CD4-positive, alpha-beta T cell treated with Interleukin-4 for 4 hours (primary cell): ENCODE results near the gene PPP4R3C.
"Not testable (repeated sequence)": the region's sequence is repeated elsewhere in the genome, so short reads cannot be mapped to it uniquely, and the experiment has no call there.

Source experiments
- DNase-seq: peaks from one replicate; pipeline ENCODE4 v3.0.0-alpha.2; 2020

The PPP4R3C gene

GRCh38 chrX:27463187-27463586, at the start of gene PPP4R3C:
TSS of gene PPP4R3C (minus strand) at chrX:27463341. CDS start at chrX:27463296, 45 bp downstream.
- no peak for DNase-seq

- no peak for DNase-seq
These were observed 28.3 kb upstream of the PPP4R3C start for GRCh38 chrX:27491397-27491796.

DNA sequence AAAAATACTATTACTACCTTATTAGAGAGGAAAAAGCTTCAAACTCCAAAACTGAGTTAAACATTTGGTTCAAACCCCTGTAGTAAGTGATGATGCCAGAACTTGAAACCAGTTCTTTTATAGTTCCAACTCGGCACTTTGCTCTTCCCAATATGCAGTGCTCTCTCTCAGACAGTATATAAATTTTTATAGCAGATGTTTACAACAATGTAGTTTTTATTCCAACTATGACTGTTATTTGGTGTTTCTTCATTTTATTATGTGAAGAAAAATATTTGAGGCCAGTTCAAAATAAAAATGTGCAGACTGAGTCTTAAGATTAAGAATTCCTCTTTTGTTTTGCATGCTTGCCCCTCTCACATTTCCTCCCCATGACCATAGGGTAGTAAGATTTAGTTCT, 2.9 kb upstream of the PPP4R3C start:
- no peak for DNase-seq

DNA sequence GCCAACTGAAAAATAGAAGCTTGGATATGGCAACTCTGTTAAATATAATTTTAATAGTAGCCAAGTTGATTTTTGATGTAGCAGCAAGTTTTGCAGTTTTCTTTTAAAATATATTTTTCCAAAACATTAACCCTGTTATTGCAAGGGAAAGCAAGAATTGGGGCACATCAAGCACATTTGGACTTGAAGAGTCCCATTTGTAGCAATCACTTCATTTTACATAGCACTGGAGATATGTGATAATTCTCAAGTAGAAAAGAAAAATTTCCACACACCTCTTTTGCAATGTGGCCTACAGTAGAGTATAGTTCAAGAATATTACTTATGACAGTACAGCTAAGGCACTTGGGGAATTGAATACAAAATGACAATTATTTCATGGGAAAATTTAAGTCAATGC, 1.9 kb upstream of the PPP4R3C start:
- no peak for DNase-seq

DNA sequence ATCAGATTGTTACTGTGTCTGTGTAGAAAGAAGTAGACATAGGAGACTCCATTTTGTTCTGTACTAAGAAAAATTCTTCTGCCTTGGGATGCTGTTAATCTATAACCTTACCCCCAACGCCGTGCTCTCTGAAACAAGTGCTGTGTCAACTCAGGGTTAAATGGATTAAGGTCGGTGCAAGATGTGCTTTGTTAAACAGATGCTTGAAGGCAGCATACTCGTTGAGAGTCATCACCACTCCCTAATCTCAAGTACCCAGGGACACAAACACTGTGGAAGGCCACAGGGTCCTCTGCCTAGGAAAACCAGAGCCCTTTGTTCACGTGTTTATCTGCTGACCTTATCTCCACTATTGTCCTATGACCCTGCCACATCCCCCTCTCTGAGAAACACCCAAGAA, 4.0 kb downstream of the PPP4R3C start:
- DNase-seq, result not testable (repeated sequence)

DNA sequence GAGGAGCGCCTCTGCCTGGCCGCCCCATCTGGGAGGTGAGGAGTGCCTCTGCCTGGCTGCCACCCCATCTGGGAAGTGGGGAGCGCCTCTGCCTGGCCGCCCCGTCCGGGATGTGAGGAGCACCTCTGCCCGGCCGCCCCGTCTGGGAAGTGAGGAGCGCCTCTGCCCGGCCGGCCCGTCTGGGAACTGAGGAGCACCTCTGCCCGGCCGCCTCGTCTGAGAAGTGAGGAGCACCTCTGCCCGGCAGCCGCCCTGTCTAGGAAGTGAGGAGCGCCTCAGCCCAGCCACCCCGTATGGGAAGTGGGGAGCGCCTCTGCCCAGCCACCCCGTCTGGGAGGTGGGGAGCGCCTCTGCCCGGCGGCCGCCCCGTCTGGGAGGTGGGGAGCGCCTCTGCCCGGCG, 4.6 kb downstream of the PPP4R3C start:
- not testable (repeated sequence) for DNase-seq

- DNase-seq, result no peak
These were observed 11.8 kb downstream of the PPP4R3C start for GRCh38 chrX:27451324-27451723.

GRCh38 chrX:27446423-27446822, 16.7 kb downstream of the PPP4R3C start:
- DNase-seq, result no peak

GRCh38 chrX:27445438-27445837, 17.7 kb downstream of the PPP4R3C start:
- no peak for DNase-seq

DNA sequence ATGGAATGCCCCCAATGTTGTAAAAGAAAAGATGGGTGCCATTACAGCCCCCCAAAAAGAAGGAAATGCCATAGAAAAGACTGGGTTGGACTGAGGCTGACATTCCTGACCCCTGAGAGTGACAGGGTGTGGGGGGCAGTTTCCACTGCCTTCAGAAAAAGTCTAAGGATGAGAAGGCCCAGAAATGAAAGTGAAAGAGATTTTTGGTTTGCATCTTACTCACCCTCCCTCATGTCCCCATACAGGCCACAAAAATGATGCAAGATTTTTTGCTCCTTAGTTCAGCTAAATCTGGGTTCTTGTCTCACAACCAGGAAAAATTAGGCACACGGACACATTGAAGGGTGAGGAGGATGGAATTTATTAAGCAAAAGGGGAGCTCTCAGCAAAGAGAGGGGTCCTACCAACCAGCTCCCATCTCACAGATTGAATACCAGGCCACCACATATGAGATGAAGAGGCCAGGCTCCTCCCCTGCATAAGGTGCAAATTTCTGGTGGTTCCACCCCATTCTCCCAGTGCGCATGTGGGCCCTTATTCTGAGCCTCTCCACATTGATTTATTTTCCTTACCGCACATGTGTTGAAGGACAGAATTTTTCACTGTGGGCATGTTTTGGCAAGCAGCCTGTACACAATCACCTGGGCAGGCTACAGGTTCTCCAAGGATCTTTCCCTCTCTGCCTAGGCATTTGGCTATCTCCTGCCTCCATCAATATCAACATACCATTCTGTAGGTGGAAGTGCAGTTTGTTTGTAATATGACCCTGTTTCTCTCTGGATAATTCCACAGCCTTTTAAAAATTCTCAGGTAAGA, 18.8 kb downstream of the PPP4R3C start:
- no peak for DNase-seq

GRCh38 chrX:27442392-27442791, 20.7 kb downstream of the PPP4R3C start:
- DNase-seq, result not testable (repeated sequence)

DNA sequence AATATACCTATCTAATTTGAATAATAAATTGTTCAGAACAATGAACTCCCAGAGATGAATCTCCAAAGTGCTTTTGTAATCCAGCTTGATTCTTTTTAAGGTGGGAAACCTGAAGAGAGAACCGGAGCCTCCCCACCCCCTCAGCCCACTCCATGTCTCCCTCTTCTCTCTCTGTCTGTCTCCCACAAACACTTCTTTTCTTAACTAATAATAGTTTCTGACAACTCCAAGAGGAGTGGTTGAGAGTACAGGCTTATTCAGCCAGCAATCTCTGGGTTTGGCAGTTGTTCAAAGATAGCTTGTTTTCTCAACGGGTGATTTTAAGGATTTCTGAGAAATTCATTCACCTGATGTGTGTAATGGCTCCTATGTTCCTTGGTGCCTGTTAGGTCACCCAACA, 23.4 kb downstream of the PPP4R3C start:
- no peak for DNase-seq

DNA sequence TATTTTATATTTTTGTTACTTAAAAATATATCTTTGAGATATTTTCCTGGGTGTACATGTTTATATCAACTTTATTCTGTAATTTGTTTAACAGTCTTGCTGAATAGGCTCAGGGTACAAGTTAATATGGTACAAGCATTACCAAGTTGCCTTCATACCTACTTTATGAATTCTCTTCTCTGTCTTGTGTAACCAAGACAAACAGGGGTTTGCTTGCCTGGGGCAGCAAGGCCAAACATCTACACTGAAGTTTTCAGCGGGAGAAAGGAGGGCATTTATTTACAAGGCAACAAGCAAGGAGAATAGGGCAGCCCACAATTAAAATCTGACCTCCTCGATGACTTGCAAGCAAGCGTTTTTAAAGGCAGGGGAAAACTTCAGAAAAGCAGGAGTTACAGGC, 24.2 kb downstream of the PPP4R3C start:
- DNase-seq, result no peak

DNA sequence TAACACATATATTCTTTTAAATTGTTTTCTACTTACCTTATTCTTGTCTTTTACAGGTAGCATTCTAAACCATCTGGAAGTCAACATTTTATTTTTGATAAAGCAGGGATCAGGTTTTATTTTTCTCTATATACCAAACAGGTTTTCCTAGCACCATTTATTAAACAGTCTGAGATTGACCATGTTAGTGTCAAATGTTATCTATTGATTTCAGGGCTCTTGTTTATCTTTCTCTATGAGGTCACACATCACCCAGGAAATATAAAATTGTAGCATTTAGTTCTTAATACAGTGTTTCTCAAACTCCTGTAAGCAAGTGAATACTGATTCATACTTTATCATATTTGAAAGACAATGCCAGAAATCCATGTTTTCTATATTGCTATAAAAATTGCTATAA, 28.1 kb downstream of the PPP4R3C start:
- DNase-seq, result no peak
